ENCODE data around the gene TNIK.

TNIK gene

GRCh38 chr3:171503817-171504216, 43.6 kb upstream of the TNIK start:
- POLR2A ChIA-PET, result no interaction called here
- no peak for DNase-seq (ENCODE audit: low read depth, low spot score)
- no peak for TF ChIP-seq CTCF (IDR thresholded peaks at IDR 0.05; ENCODE audit: insufficient read depth, low read length, missing control alignments)
- CTCF ChIA-PET, result no interaction called here
- H3K4me3 ChIP-seq (ENCODE audit: low read depth, low read length), result no peak overlapping the region

- ChIA-PET POLR2A (no interaction called here), CTCF (interaction anchor here (0.8 kb wide), 1 partner anchor 21 kb away, joined by 3 read pairs; no protein-coding TSS in a partner anchor)
- no peak for DNase-seq (ENCODE audit: low read depth, low spot score)
- no peak overlapping the region for H3K4me3 ChIP-seq (ENCODE audit: low read depth, low read length)
- TF ChIP-seq CTCF (IDR thresholded peaks at IDR 0.05; ENCODE audit: insufficient read depth, low read length, missing control alignments), result no peak
Measured at GRCh38 chr3:171498921-171499320, 38.7 kb upstream of the TNIK start.

GRCh38 chr3:171497468-171497867, 37.3 kb upstream of the TNIK start:
- no peak for DNase-seq (ENCODE audit: low read depth, low spot score)

GRCh38 chr3:171495413-171495812, 35.2 kb upstream of the TNIK start:
- H3K4me3 ChIP-seq (ENCODE audit: low read depth, low read length), result no peak overlapping the region
- POLR2A ChIA-PET, result no interaction called here
- no peak for DNase-seq (ENCODE audit: low read depth, low spot score)
- TF ChIP-seq CTCF (IDR thresholded peaks at IDR 0.05; ENCODE audit: insufficient read depth, low read length, missing control alignments), result no peak
- CTCF ChIA-PET, result interaction anchor here (1.1 kb wide), 1 partner anchor 20 kb away, joined by 4 read pairs; no protein-coding TSS in a partner anchor

More at GRCh38 chr3:171497468-171497867, 37.3 kb upstream of the TNIK start:
- CTCF ChIA-PET, result no interaction called here
- H3K4me3 ChIP-seq (ENCODE audit: low read depth, low read length), result no peak overlapping the region
- no peak for TF ChIP-seq CTCF (IDR thresholded peaks at IDR 0.05; ENCODE audit: insufficient read depth, low read length, missing control alignments)
- POLR2A ChIA-PET, result no interaction called here

GRCh38 chr3:171494457-171495109, 34.4 kb upstream of the TNIK start:
- POLR2A ChIA-PET, result no interaction called here
- no peak for DNase-seq (ENCODE audit: low read depth, low spot score)
- no peak overlapping the region for H3K4me3 ChIP-seq (ENCODE audit: low read depth, low read length)
- CTCF ChIA-PET, result interaction anchor here (1.1 kb wide), 1 partner anchor 21 kb away, joined by 4 read pairs; no protein-coding TSS in a partner anchor
- TF ChIP-seq CTCF (IDR thresholded peaks at IDR 0.05; ENCODE audit: insufficient read depth, low read length, missing control alignments), result no peak

- no peak for DNase-seq (ENCODE audit: low read depth, low spot score)
Measured at GRCh38 chr3:171491361-171491760, 31.2 kb upstream of the TNIK start.

More at GRCh38 chr3:171491361-171491760, 31.2 kb upstream of the TNIK start:
- ChIA-PET POLR2A (no interaction called here), CTCF (no interaction called here)
- no peak for TF ChIP-seq CTCF (IDR thresholded peaks at IDR 0.05; ENCODE audit: insufficient read depth, low read length, missing control alignments)
- H3K4me3 ChIP-seq (ENCODE audit: low read depth, low read length), result no peak overlapping the region
